Kidney glomerular epithelial cell (primary cell): Measurements from ENCODE around the gene PRDM8.
A peak's percentile ranks its signal among the peaks of the same experiment; 100 is the strongest.

Source experiments
- DNase-seq: peaks from one replicate; lab custom pipeline; 2025; lab: John Stamatoyannopoulos, UW

The PRDM8 gene

GRCh38 chr4:80201252-80202151 lies 4.2 kb downstream of the PRDM8 start:
- no peak for DNase-seq

DNA sequence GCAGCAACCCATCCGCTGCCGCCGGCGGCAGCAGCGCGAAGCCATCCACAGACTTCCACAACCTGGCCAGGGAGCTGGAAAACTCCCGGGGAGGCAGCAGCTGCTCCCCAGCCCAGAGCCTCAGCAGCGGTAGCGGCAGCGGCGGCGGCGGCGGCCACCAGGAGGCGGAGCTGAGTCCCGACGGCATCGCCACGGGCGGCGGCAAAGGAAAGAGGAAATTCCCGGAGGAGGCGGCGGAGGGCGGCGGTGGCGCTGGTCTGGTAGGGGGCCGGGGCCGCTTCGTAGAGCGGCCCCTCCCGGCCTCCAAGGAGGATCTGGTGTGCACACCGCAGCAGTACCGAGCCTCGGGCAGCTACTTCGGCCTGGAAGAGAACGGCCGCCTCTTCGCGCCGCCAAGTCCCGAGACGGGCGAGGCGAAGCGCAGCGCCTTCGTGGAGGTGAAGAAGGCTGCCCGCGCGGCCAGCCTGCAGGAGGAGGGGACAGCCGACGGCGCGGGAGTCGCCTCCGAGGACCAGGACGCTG lies 4.9 kb downstream of the PRDM8 start:
- DNase-seq, result peak; percentile 44

DNA sequence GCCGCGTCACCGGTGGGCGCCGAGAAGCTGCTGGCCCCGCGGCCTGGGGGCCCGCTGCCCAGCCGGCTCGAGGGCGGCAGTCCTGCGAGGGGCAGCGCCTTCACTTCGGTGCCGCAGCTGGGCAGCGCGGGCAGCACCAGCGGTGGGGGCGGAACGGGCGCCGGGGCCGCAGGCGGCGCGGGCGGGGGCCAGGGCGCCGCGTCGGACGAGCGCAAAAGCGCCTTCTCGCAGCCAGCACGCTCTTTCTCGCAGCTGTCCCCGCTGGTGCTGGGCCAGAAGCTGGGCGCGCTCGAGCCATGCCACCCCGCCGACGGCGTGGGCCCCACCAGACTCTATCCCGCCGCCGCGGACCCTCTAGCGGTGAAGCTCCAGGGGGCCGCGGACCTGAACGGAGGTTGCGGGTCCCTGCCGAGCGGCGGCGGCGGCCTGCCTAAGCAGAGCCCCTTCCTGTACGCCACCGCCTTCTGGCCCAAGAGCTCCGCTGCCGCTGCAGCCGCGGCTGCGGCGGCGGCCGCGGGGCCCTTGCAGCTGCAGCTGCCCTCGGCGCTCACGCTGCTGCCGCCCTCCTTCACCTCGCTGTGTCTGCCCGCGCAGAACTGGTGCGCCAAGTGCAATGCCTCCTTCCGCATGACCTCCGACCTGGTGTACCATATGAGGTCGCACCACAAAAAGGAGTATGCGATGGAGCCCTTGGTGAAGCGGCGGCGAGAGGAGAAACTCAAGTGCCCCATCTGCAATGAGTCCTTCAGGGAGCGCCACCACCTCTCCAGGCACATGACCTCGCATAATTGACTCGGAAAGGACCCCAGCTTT lies 5.6 kb downstream of the PRDM8 start:
- no peak for DNase-seq

DNA sequence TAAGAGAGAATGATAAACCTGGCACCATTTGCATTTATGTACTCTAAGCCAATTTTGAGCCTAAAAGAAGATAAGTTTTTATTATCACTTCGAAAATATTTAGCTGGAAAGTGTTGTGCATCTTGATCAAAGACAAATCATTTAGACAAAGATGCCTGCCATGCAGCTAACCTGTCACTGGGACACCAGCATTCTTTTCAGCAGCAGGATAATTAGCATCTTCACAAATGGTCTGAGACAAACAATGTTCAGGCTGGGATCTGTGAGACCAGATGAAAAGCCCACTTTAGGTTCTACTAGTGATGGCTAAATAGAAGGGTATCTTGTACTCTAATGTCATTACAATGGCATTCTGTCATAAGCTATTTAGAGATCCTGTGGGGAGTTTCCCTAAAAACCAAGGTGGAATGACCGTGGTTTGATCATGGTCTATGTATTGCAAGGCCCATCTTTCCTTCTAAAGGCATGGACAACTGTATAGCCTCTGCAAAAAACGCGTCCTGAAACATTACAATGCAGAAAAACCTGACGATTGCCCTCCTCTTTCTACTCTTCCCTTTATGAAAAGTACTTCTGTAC lies 7.2 kb downstream of the PRDM8 start:
- no peak for DNase-seq

- DNase-seq, result no peak
Observed at GRCh38 chr4:80206111-80206510, 8.8 kb downstream of the PRDM8 start.

GRCh38 chr4:80206521-80207171 lies 9.3 kb downstream of the PRDM8 start:
- DNase-seq, result no peak

- DNase-seq, result no peak
Observed at GRCh38 chr4:80207172-80207583, 9.9 kb downstream of the PRDM8 start.

- DNase-seq, result no peak
Observed at GRCh38 chr4:80207664-80208063, 10.4 kb downstream of the PRDM8 start.

DNA sequence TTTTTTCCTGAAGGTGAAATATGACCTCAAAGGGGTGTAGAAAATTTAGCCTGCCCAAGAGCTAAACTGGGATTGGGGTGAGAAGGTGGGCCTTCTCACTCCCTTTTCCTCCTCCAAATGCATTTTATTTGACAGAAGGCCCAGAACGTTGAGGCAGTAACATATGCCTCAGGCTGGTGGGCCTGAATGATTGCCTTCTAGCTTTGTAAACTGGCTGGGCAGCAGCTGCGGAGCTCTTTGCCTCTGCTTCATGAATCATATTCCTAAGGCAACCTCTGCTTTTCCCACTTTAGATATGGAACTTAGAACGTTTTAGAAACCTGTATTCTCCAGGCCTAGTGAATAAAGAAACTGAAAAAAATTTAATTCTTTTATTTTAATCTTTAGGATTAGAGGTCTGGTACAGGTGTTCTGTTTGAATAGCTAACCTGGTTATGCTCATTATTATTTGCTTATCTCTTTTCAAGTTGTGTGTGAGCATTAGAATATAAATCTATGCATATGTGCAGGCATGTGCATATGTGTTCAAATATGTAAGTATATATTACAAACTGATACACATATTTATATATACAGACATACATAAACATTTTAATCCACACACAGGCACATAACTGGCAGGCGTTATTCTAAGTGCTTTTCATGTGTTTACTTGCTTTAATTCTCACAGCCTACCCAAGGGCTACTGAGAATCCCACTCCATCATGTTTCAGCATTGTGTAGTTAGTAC lies 11.5 kb downstream of the PRDM8 start:
- DNase-seq, result no peak

DNA sequence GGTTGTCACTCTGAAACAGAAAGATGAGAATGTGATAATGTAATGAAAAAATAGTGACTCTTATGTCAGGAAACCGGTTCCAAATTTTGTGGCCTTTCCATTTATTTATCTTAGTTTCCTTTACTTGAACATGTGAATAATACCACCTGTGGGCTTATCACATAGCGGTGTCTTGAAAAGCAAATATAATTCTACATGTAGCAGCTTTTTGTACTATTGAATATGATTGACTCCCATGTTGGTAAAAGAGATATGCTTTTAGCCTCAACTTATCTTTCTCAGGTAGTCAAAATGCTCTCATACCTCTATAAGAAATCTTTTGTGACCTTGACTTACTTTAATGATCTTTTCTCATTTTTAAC lies 12.0 kb downstream of the PRDM8 start:
- no peak for DNase-seq

GRCh38 chr4:80210549-80210948 lies 13.2 kb downstream of the PRDM8 start:
- no peak for DNase-seq

DNA sequence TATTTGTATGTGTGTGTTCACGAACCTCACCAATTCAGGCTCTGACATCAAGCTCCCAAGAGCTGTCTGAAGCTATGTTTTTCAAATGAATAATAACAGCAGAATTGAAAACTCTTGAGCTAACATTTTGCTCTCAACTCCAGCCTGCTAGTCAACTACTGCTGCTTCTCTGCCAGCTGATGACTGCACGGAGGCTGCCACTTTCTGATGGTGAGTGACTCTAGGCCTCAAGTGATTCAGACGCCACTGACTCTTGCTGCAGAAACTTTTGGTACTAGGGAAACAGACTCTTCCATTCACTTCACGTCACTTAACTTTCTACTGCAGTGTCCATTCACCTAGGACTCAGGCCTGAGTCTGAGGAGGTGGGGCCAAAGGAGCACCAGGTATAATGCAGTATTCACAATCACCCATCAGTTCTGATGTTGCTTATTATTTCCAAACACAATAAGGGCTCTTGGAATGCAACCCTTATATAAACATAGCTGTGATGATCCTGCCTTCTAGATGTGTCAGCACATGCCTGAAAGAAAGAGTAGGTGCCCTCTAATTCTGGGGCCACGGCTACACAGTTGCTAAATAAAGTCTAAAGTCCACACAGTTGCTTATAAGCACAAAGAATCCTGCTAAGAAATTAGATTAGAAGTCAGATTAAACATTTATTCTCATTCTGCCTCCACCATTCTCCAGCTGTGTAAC lies 16.0 kb downstream of the PRDM8 start:
- no peak for DNase-seq

GRCh38 chr4:80215449-80216052 lies 18.2 kb downstream of the PRDM8 start:
- peak; percentile 25 for DNase-seq

- DNase-seq, result no peak
Observed at GRCh38 chr4:80216100-80216761, 18.9 kb downstream of the PRDM8 start.

- DNase-seq, result no peak
Observed at GRCh38 chr4:80219301-80220025, 22.2 kb downstream of the PRDM8 start.

DNA sequence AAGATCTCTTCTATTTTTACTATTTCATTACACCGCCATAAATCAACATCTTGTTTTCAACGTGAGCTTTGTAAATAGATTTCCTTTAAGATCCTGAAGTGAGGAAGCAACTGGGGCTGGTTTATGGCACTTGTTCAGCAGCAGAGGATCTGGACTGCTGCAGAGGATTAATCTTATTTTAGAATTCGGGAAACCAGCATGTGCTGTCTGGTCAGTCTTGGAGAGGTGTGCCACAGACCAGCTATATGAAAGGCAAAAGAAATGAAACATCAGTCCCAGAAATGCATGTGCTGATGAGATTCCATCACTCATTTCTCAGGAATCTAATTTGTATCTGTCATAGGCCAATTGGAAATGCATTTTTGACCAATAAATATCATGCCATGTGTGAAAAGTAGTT lies 23.4 kb downstream of the PRDM8 start:
- DNase-seq, result no peak

DNA sequence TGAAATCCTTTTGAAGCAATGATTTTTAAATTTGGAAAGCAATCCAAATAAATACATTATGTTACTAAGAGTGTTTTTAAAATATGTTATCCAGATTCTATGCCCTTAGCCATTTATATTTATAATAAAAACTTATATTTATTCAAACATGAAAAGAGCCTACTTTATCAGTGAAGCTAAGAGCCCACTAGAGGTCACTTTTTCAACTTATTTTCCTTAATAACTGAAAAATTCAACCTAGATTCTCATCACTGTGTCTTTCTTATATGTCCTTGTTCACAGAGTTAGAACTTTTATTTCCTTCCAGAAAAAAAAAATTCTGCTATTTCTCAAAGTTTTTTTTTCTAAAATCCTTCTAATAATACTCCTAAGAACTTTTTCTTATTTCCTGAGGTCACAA lies 23.9 kb downstream of the PRDM8 start:
- peak; percentile 42 for DNase-seq

DNA sequence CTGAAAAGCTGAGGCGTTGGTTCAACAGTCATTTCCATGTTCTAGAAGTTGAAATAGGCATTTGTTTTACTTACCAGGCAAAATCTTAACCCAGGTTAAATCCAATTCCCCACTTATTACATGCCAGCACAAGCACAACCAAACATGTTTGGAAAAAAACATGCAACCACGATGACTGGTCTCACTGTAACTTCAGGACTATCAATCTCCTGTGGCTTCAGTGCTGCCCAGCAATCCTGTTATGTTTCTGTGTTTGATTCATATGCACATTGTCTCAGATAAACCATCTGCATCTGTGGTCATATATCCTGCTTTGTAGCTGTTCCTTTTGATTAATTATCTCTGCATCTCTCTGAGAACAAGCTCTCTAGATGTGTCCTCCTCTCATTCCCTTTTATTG lies 28.3 kb downstream of the PRDM8 start:
- DNase-seq, result no peak

DNA sequence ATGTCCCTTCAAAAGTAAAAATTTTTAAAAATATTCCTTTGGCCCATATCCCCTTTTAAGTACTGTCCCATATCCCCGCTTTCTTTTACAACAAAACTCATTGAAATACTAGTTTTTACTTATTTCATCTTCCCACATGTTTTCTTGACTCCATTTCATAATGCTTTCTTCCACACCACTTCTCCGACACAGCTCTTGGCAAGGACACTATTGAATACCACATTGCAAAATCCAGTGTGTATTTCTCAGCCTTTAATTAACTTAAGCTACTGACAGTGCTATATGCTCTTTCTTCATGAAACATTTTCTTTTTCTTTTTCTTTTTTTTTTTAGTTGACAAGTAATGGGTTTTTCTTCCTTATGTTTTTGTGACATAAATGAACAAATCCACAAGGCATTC lies 28.8 kb downstream of the PRDM8 start:
- DNase-seq, result no peak
